ENCODE measurements around the gene EDC4. TPM values are rescaled to one million over a fixed set of nuclear protein-coding genes. Genes with fewer than 3 reads are reported as not detected.

The EDC4 gene
- polyA plus RNA-seq, 1 donor from 2014 or later: 66.0 TPM

GRCh38 chr16:67892899-67893742, 20.3 kb downstream of the EDC4 start, which contains the start of gene PSKH1:
TSS of gene PSKH1 (plus strand) at chr16:67893254. CDS start at chr16:67908750, 15,496 bp downstream.
- Histone ChIP-seq H3K9ac (ENCODE audit: low read length) (peak within 1 kb of the TSS; percentile 98), H3K4me2 (ENCODE audit: low read length) (peak within 1 kb of the TSS; percentile 99), H3K9me3 (ENCODE audit: low read length) (no peaks in the 10 kb centered on the region), H4K20me1 (ENCODE audit: insufficient read depth) (no peaks in the 10 kb centered on the region), H3K4me3 (ENCODE audit: low read length) (peak within 1 kb of the TSS; percentile 98), H3K79me2 (replicated peaks; ENCODE audit: insufficient read depth, low read length) (peaks cover 18% of the 10 kb centered on the region), H3K9me2 (ENCODE audit: insufficient read depth, low read length) (no peaks in the 10 kb centered on the region), H3K27me3 (ENCODE audit: insufficient read depth, low read depth, low read length) (no peaks in the 10 kb centered on the region), H3K36me3 (ENCODE audit: insufficient read depth, low read length) (no peaks in the 10 kb centered on the region), H3K27ac (ENCODE audit: low read length) (peak within 1 kb of the TSS; percentile 90), H2AFZ (ENCODE audit: low read depth, low read length) (peak within 1 kb of the TSS; percentile 66), H3F3A (ENCODE audit: insufficient read depth, low read length, poor library complexity, severe bottlenecking) (no peaks in the 10 kb centered on the region)
- TF ChIP-seq POLR2AphosphoS5 (IDR thresholded peaks at IDR 0.05): peak; percentile 89
- TF ChIP-seq RAD21 (conservative IDR thresholded peaks at IDR 0.05): no peak
- TF ChIP-seq REST (IDR thresholded peaks at IDR 0.05; ENCODE audit: borderline replicate concordance): peak; percentile 26
- TF ChIP-seq TAF1 (IDR thresholded peaks at IDR 0.05; ENCODE audit: low read depth): no peak
- TF ChIP-seq SMC3 (conservative IDR thresholded peaks at IDR 0.05; ENCODE audit: poor library complexity): no peak
- TF ChIP-seq EP300 (conservative IDR thresholded peaks at IDR 0.05; ENCODE audit: poor library complexity, severe bottlenecking): peak; percentile 54
- TF ChIP-seq MXI1 (conservative IDR thresholded peaks at IDR 0.05; ENCODE audit: poor library complexity, severe bottlenecking): peak; percentile 76
- TF ChIP-seq EZH2 (IDR thresholded peaks at IDR 0.05; ENCODE audit: borderline replicate concordance, insufficient read depth, low read length, poor library complexity, severe bottlenecking): no peak
- TF ChIP-seq, protein P1, sequence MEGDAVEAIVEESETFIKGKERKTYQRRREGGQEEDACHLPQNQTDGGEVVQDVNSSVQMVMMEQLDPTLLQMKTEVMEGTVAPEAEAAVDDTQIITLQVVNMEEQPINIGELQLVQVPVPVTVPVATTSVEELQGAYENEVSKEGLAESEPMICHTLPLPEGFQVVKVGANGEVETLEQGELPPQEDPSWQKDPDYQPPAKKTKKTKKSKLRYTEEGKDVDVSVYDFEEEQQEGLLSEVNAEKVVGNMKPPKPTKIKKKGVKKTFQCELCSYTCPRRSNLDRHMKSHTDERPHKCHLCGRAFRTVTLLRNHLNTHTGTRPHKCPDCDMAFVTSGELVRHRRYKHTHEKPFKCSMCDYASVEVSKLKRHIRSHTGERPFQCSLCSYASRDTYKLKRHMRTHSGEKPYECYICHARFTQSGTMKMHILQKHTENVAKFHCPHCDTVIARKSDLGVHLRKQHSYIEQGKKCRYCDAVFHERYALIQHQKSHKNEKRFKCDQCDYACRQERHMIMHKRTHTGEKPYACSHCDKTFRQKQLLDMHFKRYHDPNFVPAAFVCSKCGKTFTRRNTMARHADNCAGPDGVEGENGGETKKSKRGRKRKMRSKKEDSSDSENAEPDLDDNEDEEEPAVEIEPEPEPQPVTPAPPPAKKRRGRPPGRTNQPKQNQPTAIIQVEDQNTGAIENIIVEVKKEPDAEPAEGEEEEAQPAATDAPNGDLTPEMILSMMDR (IDR thresholded peaks at IDR 0.05; ENCODE audit: poor library complexity, severe bottlenecking): no peak

DNA sequence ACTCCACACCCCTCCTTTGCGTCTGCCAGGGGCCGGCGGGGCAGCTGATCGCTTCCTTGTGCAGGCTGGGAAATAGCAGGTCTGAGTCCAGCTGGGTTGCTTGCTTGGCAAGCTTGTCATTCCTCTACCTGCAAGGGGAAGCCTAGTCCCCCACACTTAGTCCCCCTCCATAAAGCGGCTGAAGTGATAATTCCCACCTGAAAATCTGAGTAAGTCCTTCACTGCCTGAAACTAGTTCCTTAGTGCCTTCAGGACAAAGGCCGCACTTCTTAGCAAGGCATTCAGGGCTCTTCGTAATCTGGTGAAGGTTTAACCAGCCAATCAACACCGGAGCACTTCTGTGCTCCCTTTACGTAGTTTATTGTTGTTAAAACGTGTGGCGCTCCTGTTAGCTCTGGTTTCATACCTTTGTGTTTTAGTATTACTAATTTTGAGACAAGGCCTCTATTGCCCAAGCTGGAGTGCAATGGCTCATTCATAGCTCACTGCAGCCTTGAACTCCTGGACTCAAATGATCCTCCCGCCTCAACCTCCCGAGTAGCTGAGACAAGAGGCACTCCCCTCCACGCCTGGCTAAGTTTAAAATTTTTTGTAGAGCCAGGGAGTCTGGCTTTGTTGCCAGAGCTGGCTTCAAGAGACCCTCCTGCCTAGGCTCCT, 21.0 kb downstream of the EDC4 start:
- Histone ChIP-seq H3K27ac (ENCODE audit: low read length) (peak overlapping the region; percentile 90), H3K9me2 (ENCODE audit: insufficient read depth, low read length) (no peaks in the 10 kb centered on the region), H3K4me3 (ENCODE audit: low read length) (peak overlapping the region; percentile 98), H3F3A (ENCODE audit: insufficient read depth, low read length, poor library complexity, severe bottlenecking) (no peaks in the 10 kb centered on the region), H3K9me3 (ENCODE audit: low read length) (no peaks in the 10 kb centered on the region), H3K36me3 (ENCODE audit: insufficient read depth, low read length) (no peaks in the 10 kb centered on the region), H2AFZ (ENCODE audit: low read depth, low read length) (peak overlapping the region; percentile 66), H3K9ac (ENCODE audit: low read length) (peak overlapping the region; percentile 98), H3K27me3 (ENCODE audit: insufficient read depth, low read depth, low read length) (no peaks in the 10 kb centered on the region), H3K4me2 (ENCODE audit: low read length) (peak overlapping the region; percentile 99), H4K20me1 (ENCODE audit: insufficient read depth) (no peaks in the 10 kb centered on the region), H3K79me2 (replicated peaks; ENCODE audit: insufficient read depth, low read length) (peaks cover 18% of the 10 kb centered on the region)
- TF ChIP-seq RAD21 (conservative IDR thresholded peaks at IDR 0.05) (no peak), EP300 (conservative IDR thresholded peaks at IDR 0.05; ENCODE audit: poor library complexity, severe bottlenecking) (no peak), MXI1 (conservative IDR thresholded peaks at IDR 0.05; ENCODE audit: poor library complexity, severe bottlenecking) (no peak), EZH2 (IDR thresholded peaks at IDR 0.05; ENCODE audit: borderline replicate concordance, insufficient read depth, low read length, poor library complexity, severe bottlenecking) (no peak)

Data from neural cell (in vitro differentiated cells).